Fibroblast of villous mesenchyme (primary cell): ENCODE data around the gene CHD8. TPM values are rescaled to one million over a fixed set of nuclear protein-coding genes. Genes with fewer than 3 reads are reported as not detected.
"Not testable (repeated sequence)": the region's sequence is repeated elsewhere in the genome, so short reads cannot be mapped to it uniquely, and the experiment has no call there.

Experiments used
- DNase-seq: peaks from one replicate; pipeline ENCODE4 v3.0.0-alpha.2; 2010; ENCODE audit warnings: low read depth
- H3K4me3 ChIP-seq: 2 replicates; pipeline ENCODE4 v1.5.1; 2011; ENCODE audit warnings: low read depth, mild to moderate bottlenecking, low read length
- total RNA-seq: library from RNA; depleted of rRNA; stranded (reverse); fragments of >200 nt; gene quantifications from 2 replicates; pipeline ENCODE4 v1.2.3, GENCODE V29; 2012
- TF ChIP-seq, protein P1 (sequence below): IDR thresholded peaks from 2 replicates; pipeline ENCODE4 v1.5.1; 2012; ENCODE audit warnings: low read depth, mild to moderate bottlenecking, low read length; ENCODE audit not compliant: insufficient read depth

Gene CHD8
- total RNA-seq, 1 donor: 85.1 TPM

GRCh38 chr14:21467616-21468015, 11.7 kb upstream of the CHD8 start:
- peak; percentile 61 for DNase-seq
- H3K4me3 ChIP-seq: no peak overlapping the region
- TF ChIP-seq, protein P1, sequence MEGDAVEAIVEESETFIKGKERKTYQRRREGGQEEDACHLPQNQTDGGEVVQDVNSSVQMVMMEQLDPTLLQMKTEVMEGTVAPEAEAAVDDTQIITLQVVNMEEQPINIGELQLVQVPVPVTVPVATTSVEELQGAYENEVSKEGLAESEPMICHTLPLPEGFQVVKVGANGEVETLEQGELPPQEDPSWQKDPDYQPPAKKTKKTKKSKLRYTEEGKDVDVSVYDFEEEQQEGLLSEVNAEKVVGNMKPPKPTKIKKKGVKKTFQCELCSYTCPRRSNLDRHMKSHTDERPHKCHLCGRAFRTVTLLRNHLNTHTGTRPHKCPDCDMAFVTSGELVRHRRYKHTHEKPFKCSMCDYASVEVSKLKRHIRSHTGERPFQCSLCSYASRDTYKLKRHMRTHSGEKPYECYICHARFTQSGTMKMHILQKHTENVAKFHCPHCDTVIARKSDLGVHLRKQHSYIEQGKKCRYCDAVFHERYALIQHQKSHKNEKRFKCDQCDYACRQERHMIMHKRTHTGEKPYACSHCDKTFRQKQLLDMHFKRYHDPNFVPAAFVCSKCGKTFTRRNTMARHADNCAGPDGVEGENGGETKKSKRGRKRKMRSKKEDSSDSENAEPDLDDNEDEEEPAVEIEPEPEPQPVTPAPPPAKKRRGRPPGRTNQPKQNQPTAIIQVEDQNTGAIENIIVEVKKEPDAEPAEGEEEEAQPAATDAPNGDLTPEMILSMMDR: no peak

DNA sequence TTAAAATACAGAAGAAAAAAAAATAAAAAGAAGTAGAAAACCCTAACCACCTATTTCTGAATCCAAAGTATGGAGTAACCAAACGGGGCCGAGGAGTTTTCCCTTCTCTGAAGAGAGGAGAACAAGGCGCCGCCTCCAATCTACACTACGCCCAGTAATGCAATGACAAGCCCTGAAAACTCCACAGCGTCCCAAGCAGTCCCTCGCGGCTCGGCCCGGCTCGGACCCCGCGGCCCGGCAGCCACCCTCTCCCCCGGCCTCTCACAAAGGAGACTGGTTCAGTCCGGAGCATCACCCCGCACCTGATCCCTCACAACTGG, 371 bp downstream of the CHD8 start:
- H3K4me3 ChIP-seq: peak overlapping the region; percentile 96
- DNase-seq: peak; percentile 25
- TF ChIP-seq, protein P1: no peak

GRCh38 chr14:21454843-21455544, 929 bp downstream of the CHD8 start:
- peak; percentile 17 for DNase-seq
- TF ChIP-seq, protein P1: no peak
- peak overlapping the region; percentile 96 for H3K4me3 ChIP-seq

DNA sequence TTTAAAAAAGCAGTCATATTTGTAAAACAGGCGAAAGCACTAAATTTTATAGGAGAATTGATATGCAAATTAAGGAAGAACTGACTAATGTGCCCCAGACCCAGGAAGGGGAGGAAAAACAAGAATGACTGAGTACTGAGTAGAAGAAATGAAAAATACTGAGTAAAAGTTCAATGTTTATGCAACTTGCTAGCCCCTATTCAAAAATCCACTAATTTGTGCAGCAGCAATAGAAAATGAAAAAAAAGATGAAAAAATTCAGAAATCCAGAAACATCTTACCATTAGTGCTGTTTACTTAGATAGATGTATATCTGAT, 6.1 kb downstream of the CHD8 start:
- no peak overlapping the region for H3K4me3 ChIP-seq
- DNase-seq: no peak
- TF ChIP-seq, protein P1: no peak

DNA sequence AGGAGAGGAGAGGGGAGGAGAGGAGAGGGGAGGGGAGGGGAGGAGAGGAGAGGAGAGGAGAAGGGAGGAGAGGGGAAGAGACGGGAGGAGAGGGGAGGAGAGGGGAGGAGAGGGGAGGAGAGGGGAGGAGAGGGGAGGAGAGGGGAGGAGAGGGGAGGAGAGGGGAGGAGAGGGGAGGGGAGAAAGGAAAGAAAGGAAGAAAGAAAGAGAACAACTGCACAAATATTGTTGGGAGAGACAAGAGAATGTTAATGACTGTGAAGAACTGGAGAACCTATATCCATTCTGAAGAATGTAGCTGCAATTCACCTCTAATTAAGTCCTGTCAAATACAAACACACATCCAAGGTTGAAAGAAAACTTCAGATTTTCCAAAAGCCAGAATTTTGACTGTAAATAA, 13.3 kb downstream of the CHD8 start:
- not testable (repeated sequence) for H3K4me3 ChIP-seq, DNase-seq

GRCh38 chr14:21440859-21441258, 15.1 kb downstream of the CHD8 start:
- no peak overlapping the region for H3K4me3 ChIP-seq
- no peak for DNase-seq
- TF ChIP-seq, protein P1: no peak

DNA sequence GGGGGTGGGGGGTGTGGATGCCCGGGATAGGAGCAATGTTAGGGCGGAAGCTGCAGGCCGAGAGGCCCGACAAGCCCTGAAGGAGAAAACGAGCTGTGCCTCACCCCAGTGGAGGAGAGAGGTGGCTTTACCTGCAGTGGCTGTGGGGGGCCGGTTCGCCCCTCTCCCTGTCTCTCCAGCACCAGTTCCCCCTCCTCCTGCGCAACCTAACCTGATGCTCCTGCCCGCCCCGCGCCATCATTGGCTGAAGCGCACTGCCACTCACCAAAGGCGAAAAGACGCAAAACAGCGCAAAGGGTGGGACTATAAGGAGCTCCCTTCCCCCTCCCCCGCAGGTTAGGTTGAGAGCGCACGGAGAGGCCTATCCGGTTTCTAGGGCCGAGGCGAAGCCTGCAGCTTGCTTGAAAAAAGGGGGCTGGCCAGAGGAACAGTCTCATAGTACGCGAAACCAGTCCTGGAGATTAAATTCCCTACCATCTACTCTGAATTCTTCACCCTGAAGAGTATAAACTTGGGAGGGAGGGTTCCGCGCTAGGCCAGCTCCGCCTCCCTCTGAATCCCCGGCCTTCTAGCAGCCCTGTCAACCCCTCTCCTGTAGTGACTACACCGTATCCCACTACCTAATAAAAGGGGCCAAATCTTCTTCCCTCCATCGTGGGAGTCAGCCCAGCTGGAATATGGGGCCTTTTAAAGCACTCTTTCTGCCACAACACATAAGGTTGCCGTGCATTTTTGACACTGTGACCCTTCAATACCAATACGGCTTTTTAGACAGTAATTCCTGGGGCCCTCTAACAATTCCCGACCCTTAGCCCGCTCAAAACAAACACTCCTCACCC, 18.6 kb downstream of the CHD8 start:
- TF ChIP-seq, protein P1: no peak
- peak; percentile 99 for DNase-seq
- peak overlapping the region; percentile 93 for H3K4me3 ChIP-seq
